Breast epithelium (tissue), 4 donors: ENCODE results near the gene FAM163B. TPM values are rescaled to one million over a fixed set of nuclear protein-coding genes. Genes with fewer than 3 reads are reported as not detected.

Experiments used
- DNase-seq, 2 donors: peaks; one replicate each; pipeline ENCODE4 v3.0.0-alpha.2; 2019; ENCODE audit warnings: low spot score in 2 of 2
- H3K27ac ChIP-seq, 2 donors: fragments of 200-600 bp; sonication (generic) in 1 of 2; one replicate each; pipeline ENCODE4 v1.5.1; 2016 to 2019; ENCODE audit warnings: mild to moderate bottlenecking in 1 of 2
- H3K27me3 ChIP-seq, 2 donors: fragments of 200-600 bp; sonication (generic) in 1 of 2; one replicate each; pipeline versions ENCODE4 v1.5.1 to v1.6.0; 2017 to 2019; ENCODE audit warnings: control low read depth in 1 of 2, mild to moderate bottlenecking in 1 of 2
- H3K36me3 ChIP-seq: fragments of 200-600 bp; one replicate; pipeline ENCODE4 v1.5.1; 2019
- H3K4me1 ChIP-seq, 2 donors: fragments of 200-600 bp; sonication (generic); one replicate each; pipeline ENCODE4 v1.5.1; 2016 to 2019; ENCODE audit warnings: control low read depth in 1 of 2
- H3K4me3 ChIP-seq, 3 donors: fragments of 200-600 bp; sonication (generic); 1 replicate in 2 of 3; 2 replicates in 1 of 3; pipeline ENCODE4 v1.5.1; 2016 to 2019; ENCODE audit warnings: mild to moderate bottlenecking in 3 of 3, moderate library complexity in 2 of 3
- H3K9me3 ChIP-seq, 2 donors: fragments of 200-600 bp; sonication (generic) in 1 of 2; one replicate each; pipeline ENCODE4 v1.5.1; 2016 to 2019; ENCODE audit warnings: control low read depth in 1 of 2
- POLR2A ChIP-seq: fragments of 450-650 bp; IDR thresholded peaks from one replicate; pipeline ENCODE4 v1.6.1; 2016; ENCODE audit warnings: antibody characterized with exemption, mild to moderate bottlenecking, moderate library complexity
- POLR2AphosphoS5 ChIP-seq, 3 donors: sonication (generic); formaldehyde crosslinking; IDR thresholded peaks; one replicate each; pipeline ENCODE4 v1.6.1; 2017; ENCODE audit warnings: antibody characterized with exemption in 3 of 3
- intact Hi-C: fragments of 100-400 bp; cut with DNase I; formaldehyde crosslinking; loops from one replicate; pipeline ENCODE4 v1.15.1; 2023; ENCODE audit warnings: low total_unique reads
- total RNA-seq, 3 donors: library from RNA; depleted of rRNA; stranded (reverse); fragments of >200 nt; gene quantifications; one replicate each; pipeline ENCODE4 v1.1.0, GENCODE V29; 2016
- TF ChIP-seq, protein P1 (sequence below), 3 donors: fragments of 450-650 bp; IDR thresholded peaks; one replicate each; pipeline ENCODE4 v1.5.1; 2016 to 2017; ENCODE audit warnings: antibody characterized with exemption in 3 of 3, mild to moderate bottlenecking in 3 of 3, moderate library complexity in 3 of 3

Gene FAM163B
- total RNA-seq, 3 donors from 2014 or later, result not detected

GRCh38 chr9:133576875-133577736, 32.1 kb downstream of the FAM163B start:
- no peak for TF ChIP-seq POLR2A
- TF ChIP-seq, protein P1, sequence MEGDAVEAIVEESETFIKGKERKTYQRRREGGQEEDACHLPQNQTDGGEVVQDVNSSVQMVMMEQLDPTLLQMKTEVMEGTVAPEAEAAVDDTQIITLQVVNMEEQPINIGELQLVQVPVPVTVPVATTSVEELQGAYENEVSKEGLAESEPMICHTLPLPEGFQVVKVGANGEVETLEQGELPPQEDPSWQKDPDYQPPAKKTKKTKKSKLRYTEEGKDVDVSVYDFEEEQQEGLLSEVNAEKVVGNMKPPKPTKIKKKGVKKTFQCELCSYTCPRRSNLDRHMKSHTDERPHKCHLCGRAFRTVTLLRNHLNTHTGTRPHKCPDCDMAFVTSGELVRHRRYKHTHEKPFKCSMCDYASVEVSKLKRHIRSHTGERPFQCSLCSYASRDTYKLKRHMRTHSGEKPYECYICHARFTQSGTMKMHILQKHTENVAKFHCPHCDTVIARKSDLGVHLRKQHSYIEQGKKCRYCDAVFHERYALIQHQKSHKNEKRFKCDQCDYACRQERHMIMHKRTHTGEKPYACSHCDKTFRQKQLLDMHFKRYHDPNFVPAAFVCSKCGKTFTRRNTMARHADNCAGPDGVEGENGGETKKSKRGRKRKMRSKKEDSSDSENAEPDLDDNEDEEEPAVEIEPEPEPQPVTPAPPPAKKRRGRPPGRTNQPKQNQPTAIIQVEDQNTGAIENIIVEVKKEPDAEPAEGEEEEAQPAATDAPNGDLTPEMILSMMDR (IDR thresholded peaks at IDR 0.05), result no peak
- no peak for TF ChIP-seq POLR2AphosphoS5 (IDR thresholded peaks at IDR 0.05)
- intact Hi-C loops, result no loop called here
- H3K27me3 ChIP-seq, result peaks cover 0 to 19% of the 10 kb centered on the region in 2 donors
- peaks cover 0 to 3% of the 10 kb centered on the region in 2 donors for H3K4me1 ChIP-seq
- H3K4me3 ChIP-seq, result peak overlapping the region in 2 of 3 donors; percentile 29 to 57
- no peaks in the 10 kb centered on the region for H3K36me3 ChIP-seq
- no peak overlapping the region for H3K27ac ChIP-seq
- no peak for DNase-seq
- H3K9me3 ChIP-seq, result no peaks in the 10 kb centered on the region

- TF ChIP-seq POLR2A (no peak), POLR2AphosphoS5 (IDR thresholded peaks at IDR 0.05) (no peak)
- TF ChIP-seq, protein P1 (IDR thresholded peaks at IDR 0.05), result no peak
- no peak for DNase-seq
- peak overlapping the region in 2 of 3 donors; percentile 29 to 57 for H3K4me3 ChIP-seq
- H3K27me3 ChIP-seq, result peaks cover 0 to 24% of the 10 kb centered on the region in 2 donors
- no peak overlapping the region for H3K27ac ChIP-seq
- no peaks in the 10 kb centered on the region for H3K9me3 ChIP-seq
- no peaks in the 10 kb centered on the region for H3K36me3 ChIP-seq
- peaks cover 0 to 3% of the 10 kb centered on the region in 2 donors for H3K4me1 ChIP-seq
- intact Hi-C loops, result no loop called here
Observed at GRCh38 chr9:133576031-133576874, 32.9 kb downstream of the FAM163B start.

DNA sequence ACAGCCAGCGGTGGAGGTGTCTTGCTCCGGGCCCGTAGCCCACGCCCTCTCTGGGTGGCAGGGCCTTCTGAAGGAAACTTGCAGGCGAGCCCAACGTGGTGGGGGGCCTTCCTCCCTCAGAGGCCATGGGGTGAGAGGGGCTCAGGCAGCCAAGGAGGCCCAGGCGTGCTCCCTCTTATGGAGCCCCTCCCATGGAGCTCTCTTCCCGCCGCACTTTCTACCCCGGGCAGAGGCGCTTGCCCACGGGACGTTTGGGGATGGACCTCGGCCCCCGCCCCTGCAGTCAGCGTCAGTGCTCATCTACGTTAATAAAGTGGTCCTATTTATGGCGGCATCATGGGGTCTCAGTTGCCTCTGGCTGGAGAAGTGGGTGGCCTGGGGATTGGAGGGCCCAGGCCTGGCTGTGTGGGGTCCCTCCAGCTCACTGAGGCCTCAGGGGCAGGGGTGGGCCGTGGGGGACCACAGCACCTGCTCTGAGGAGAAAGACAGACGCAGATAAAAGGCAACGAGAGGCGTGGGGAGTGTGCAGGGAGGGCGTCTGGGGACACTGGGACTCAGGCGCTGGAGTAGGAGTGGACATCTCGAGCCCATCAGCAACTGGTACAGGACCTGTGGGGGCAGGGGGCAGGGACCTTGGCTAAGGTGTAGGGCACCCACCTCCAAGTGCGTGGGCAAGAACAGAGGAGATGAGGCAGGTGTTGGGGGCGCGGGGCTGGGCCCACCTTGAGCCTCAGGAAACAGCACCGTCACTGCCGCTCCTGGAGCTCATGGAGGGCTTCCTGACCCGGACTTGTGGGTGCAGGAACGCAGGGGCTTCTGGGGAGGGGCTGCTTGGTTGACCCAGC, 33.8 kb downstream of the FAM163B start:
- TF ChIP-seq, protein P1 (IDR thresholded peaks at IDR 0.05), result no peak
- intact Hi-C loops, result no loop called here
- Histone ChIP-seq H3K27me3 (peaks cover 0 to 25% of the 10 kb centered on the region in 2 donors), H3K36me3 (no peaks in the 10 kb centered on the region), H3K4me3 (no peak overlapping the region), H3K27ac (no peak overlapping the region), H3K4me1 (peaks cover 0 to 3% of the 10 kb centered on the region in 2 donors), H3K9me3 (no peaks in the 10 kb centered on the region)
- DNase-seq, result no peak

DNA sequence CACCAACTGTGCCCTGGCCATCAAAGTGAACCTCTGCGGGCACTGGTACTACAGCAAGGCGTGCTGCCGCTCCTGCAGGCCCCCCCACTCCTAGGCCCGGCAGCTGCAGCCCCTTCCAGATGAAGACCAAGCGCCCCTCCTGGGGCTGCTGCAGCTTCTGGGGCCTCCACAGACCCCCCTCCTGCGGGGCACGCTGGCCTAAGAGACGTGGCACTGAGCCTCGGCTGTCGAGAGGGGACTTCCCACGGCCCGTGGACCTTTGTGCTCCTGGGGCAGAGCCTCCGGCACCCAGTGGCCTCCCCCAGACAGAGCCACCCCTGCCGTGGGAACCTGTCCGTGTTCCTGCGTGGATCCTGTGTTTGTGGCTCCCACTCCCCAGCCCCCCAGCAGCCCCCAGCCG, 34.4 kb downstream of the FAM163B start:
- Histone ChIP-seq H3K27me3 (peaks cover 0 to 25% of the 10 kb centered on the region in 2 donors), H3K4me3 (no peak overlapping the region), H3K9me3 (no peaks in the 10 kb centered on the region), H3K4me1 (peaks cover 0 to 3% of the 10 kb centered on the region in 2 donors), H3K27ac (no peak overlapping the region), H3K36me3 (no peaks in the 10 kb centered on the region)
- intact Hi-C loops, result no loop called here
- TF ChIP-seq POLR2A (no peak), POLR2AphosphoS5 (IDR thresholded peaks at IDR 0.05) (no peak)
- TF ChIP-seq, protein P1 (IDR thresholded peaks at IDR 0.05), result no peak
- no peak for DNase-seq
